Stimulated activated naive CD4-positive, alpha-beta T cell treated with Interleukin-2 at 50 U/mL for 16 hours (primary cell): Measurements from ENCODE around the gene CCDC81.

ENCODE experiments used
- DNase-seq: peaks from one replicate; lab custom pipeline; 2025; lab: John Stamatoyannopoulos, UW

CCDC81 gene

GRCh38 chr11:86464509-86465221, 90.0 kb downstream of the CCDC81 start:
- DNase-seq = no peak

- no peak for DNase-seq
Measured at GRCh38 chr11:86468169-86468568, 93.5 kb downstream of the CCDC81 start.

- DNase-seq = no peak
Measured at GRCh38 chr11:86469491-86470388, 95.1 kb downstream of the CCDC81 start.
